AG20443 (cell line): ENCODE measurements around the gene EPN2.

Source experiments
- DNase-seq: peaks from one replicate; pipeline ENCODE4 v3.0.0; 2012; ENCODE audit warnings: low spot score, mixed read lengths

The EPN2 gene

GRCh38 chr17:19365833-19366636, 128.9 kb downstream of the EPN2 start:
- DNase-seq = no peak

- DNase-seq = no peak
Observed at GRCh38 chr17:19366637-19366972, 129.4 kb downstream of the EPN2 start.

GRCh38 chr17:19368229-19368628, 131.1 kb downstream of the EPN2 start:
- DNase-seq = no peak

GRCh38 chr17:19369107-19369778, 132.1 kb downstream of the EPN2 start:
- DNase-seq = no peak

GRCh38 chr17:19369846-19370492, 132.8 kb downstream of the EPN2 start:
- DNase-seq = no peak

GRCh38 chr17:19370493-19370960, 133.4 kb downstream of the EPN2 start:
- DNase-seq = no peak

GRCh38 chr17:19371259-19372010, 134.3 kb downstream of the EPN2 start:
- no peak for DNase-seq

GRCh38 chr17:19372011-19372370, 134.8 kb downstream of the EPN2 start:
- no peak for DNase-seq

- DNase-seq = no peak
Observed at GRCh38 chr17:19372439-19372838, 135.3 kb downstream of the EPN2 start.

GRCh38 chr17:19372866-19373504, 135.8 kb downstream of the EPN2 start:
- no peak for DNase-seq

GRCh38 chr17:19374136-19374535, 137.0 kb downstream of the EPN2 start:
- DNase-seq = no peak

GRCh38 chr17:19375732-19376131, 138.6 kb downstream of the EPN2 start:
- no peak for DNase-seq

GRCh38 chr17:19376811-19377210, 139.6 kb downstream of the EPN2 start:
- no peak for DNase-seq

- DNase-seq = peak; percentile 99
Observed at GRCh38 chr17:19377602-19378415, 140.6 kb downstream of the EPN2 start.

- no peak for DNase-seq
Observed at GRCh38 chr17:19378416-19379360, 141.5 kb downstream of the EPN2 start, which contains the start of gene MAPK7. MAPK7 (plus strand) TSS chr17:19378498; CDS start chr17:19378901, 403 bp downstream.

GRCh38 chr17:19379361-19380065, 142.3 kb downstream of the EPN2 start:
- no peak for DNase-seq

- DNase-seq = no peak
Observed at GRCh38 chr17:19380481-19381301, 143.5 kb downstream of the EPN2 start.

- no peak for DNase-seq
Observed at GRCh38 chr17:19381361-19381740, 144.2 kb downstream of the EPN2 start.
